ENCODE measurements around the gene PPP1R37.

The PPP1R37 gene

DNA sequence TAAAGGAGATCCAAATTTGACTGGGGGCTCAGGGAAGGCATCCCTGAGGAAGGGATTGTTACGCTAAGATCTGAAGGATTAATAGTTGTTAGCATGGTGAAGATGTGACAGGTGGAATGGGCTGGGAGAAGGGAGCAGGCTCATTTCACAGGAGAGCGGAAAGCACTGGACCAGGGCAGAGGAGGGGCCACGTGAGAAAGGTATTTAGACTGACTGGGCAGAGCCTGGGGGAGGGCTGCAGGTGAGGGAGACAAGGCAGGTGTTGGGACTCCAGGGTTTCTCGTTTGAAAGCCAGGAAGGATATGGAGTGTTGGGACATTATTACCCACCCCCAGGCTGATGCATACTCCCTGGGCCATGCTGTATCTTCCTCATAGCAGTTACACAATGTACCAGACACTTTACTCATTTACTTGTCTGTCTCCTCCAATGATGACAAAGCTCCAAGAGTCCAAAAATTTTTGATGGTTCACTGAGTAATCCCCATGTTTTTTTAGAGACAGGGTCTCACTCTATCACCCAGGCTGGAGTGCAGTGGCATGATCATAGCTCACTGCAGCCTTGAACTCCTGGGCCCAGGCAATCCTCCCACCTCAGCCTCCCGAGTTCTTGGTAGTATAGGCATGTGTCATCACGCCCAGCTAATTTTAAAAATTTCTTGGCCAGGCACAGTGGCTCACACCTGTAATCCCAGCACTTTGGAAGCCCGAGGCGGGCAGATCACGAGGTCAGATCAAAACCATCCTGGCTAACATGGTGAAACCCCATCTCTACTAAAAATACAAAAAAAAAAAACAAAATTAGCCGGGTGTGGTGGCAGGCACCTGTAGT, 82.8 kb downstream of the PPP1R37 start:
- no peak for DNase-seq

DNA sequence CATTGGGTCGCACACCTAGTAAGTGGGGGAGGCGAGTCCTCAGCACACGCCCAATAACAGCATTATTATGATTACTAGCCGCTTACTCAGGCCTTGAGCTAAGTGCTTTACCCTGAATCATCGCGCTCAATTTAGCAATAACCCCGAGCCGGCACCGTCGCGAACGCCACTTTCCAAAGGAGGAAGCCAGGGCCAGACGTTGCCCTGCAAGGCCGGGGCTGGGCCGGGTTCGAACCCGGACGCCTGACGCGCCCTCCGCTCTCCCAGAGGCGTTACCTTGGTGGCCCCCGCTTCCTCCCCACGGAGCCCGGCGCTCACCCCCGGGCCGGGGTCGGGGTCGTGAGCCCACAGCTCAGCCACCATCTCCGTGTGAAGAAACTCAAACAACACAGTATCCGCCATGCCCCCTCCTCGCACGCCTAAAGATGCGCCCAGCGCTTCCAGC, 84.9 kb downstream of the PPP1R37 start, which contains the start of gene TRAPPC6A:
Gene TRAPPC6A, minus strand, starts transcription at position 421 of the 445 bp plus-strand sequence. Its CDS starts 19 bp downstream, at position 402.
- DNase-seq, result no peak

DNA sequence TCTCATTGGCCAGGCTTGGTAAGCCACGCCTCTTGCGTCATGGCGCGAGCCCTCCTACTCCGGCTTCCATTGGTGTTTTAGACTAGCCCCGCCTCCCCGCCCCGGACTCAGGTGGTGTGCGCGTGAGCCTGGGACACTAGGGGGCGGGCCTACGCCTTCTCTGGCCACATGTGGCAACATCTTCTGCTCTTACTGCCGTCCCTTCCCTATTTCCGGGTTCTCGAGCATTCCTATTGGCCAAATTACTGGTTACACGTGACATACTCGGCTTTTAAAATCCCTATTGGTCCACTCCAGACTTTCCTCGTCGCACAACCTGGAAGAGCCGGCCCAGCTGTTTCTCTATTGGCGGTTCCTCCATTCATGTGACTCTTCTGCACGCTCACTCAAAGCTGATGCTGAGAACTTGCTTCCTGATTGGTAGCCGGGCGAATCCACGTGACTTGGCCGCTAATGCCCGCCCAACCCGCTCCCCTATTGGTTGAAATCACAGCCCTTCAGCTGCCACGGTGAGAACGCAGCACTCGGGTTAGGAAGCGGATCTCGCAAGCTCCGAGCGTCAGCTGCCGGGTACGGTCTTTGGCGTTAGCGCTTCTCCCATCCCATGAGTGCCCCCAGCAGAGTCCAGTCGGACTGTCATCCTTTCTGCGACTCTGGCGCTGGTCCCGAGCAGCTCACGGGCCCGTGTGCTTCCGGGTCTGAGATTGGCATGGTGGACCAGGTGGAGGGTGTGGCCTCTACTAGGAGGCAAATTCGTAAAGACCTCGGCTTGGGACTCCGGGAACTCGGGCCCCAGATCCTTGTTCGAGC, 85.5 kb downstream of the PPP1R37 start, which contains the start of gene BLOC1S3:
Gene BLOC1S3, plus strand, starts transcription at position 523 of the 810 bp plus-strand sequence. CDS start 513 bp downstream, outside the sequence.
- peak; percentile 100 for DNase-seq

DNA sequence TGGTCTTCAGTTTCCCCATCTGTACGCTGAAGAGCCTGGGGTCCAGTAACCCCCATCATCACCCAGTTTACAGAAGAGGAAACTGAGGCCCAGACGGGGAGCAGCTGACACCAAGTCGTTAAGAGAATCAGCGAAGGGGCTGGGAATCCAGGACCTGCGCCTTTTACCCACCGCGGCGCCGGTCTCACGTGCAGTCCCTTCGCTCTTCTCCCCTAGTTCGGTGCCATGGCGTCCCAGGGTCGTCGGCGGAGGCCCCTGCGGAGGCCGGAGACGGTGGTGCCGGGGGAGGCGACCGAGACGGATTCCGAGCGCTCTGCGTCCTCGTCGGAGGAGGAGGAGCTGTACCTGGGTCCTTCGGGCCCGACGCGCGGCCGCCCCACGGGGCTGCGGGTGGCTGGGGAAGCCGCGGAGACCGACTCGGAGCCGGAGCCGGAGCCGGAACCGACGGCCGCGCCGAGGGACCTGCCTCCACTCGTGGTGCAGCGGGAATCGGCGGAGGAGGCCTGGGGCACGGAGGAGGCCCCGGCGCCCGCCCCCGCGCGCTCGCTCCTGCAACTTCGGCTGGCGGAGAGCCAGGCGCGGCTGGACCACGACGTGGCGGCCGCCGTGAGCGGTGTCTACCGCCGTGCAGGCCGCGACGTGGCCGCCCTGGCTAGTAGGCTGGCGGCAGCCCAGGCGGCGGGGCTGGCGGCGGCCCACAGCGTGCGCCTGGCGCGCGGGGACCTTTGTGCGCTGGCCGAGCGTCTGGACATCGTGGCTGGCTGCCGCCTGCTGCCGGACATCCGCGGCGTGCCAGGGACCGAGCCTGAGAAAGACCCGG, 86.3 kb downstream of the PPP1R37 start:
- peak in 1 of 2 experiments; percentile 25 for DNase-seq

DNA sequence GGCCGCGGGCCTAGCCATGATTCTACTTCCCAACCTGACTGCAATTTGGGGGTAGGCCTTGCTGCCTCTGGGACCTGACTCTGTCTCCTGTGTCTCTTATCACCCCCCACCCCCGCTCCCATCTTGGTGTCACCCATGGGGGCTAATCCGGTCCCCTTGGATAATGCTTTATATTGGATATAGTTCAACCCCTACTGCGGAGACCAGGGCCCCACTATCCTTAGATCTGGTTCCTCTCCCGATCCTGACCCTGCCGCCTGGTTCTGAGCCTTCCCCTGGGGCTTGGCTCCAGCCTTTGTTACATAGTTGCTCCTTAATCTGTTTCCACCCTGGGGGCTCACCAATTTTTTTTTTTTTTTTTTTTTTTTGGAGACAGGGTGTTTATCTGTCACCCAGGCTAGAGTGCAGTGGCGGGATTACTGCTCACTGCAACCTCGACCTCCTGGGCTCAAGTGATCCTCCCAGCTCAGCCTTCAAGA, 87.0 kb downstream of the PPP1R37 start:
- no peak for DNase-seq

DNA sequence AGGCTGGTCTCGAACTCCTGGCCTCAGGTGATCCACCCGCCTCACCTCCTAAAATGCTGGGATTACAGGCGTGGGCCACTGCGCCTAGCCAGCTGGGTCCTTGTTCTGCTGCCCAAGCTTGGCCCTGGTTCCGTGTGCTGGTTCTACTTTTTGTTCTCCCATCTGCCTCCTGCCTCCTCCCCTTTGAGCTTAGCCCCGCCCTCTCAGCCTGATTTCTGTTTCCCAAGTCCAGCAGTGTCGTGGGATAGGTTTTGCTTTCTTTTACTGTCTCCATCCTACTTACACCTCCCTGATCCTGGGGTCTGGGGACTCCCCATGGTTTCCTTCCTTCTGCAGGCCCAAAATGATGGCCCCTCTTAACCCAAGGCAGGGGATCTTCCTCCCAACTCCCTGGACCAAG, 88.0 kb downstream of the PPP1R37 start:
- no peak for DNase-seq

DNA sequence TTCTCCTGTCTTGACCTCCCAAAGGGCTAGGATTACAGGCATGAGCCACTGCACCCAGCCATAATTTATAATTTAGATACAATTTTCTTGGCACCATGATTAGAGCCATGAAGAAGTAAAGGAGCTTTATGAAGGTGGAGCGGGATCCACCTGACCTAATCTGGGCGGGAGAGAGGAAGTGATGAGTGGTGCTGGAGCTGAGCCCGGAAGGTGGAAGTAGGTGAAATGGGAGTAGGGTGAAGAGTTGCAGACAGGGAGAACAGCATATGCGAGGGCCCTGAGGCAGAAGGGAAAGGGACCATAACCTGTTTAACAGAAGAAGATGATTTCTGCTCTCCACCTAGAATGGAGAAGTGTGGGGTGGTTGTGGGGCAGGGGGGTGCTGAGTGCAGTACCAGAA, 89.8 kb downstream of the PPP1R37 start:
- DNase-seq, result no peak

DNA sequence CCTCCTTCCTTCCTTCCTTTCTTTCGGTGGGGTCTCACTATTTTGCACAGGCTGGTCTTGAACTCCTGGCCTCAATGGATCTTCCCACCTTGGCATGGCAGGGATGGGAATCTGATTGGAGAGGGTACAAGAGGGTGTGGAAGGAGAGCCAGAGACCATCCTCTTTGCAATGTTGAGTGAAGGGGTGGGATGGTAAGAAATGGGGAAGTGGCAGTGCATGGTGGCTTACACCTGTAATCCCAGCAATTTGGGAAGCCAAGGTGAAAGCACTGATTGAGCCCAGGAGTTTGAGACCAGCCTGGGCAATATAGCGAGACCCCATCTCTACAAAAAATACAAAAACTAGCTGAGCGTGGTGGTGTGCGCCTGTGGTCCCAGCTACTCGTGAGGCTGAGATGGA, 91.1 kb downstream of the PPP1R37 start:
- DNase-seq, result no peak

DNA sequence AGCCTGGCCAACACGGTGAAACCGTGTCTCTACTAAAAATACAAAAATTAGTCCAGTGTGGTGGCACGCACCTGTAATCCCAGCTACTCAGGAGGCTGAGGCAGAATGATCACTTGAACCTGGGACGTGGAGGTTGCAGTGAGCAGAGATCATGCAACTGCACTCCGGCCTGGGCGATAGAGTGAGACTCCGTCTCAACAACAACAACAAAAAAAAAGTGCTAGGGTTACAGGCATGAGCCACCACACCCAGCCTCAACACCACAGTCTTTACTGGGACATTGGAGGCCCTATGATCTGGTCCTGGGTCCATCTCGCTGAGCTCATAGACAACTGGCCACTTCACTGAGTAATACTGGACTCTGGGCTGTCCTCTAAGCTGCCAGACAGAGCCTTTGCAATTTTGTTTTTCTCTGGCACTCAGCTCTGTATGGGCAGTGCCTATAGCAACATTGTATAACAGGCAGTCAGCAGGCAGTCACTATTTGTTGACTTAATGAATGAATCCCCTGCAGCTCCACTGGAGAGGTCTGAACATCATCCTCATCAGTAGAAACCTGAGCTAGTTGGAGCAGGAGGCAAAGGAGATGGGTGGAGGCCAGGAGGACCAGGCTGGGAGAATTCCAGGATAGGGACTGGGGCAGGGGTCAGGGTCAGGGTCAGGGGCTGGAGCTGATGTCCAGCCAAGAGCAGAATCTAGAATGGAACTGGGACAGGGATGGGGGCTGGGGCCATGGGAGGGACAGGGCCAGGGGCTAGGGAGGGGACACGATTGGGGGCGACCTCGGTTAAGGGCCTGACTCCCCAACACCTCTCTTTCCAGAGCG, 93.7 kb downstream of the PPP1R37 start:
- no peak for DNase-seq

DNA sequence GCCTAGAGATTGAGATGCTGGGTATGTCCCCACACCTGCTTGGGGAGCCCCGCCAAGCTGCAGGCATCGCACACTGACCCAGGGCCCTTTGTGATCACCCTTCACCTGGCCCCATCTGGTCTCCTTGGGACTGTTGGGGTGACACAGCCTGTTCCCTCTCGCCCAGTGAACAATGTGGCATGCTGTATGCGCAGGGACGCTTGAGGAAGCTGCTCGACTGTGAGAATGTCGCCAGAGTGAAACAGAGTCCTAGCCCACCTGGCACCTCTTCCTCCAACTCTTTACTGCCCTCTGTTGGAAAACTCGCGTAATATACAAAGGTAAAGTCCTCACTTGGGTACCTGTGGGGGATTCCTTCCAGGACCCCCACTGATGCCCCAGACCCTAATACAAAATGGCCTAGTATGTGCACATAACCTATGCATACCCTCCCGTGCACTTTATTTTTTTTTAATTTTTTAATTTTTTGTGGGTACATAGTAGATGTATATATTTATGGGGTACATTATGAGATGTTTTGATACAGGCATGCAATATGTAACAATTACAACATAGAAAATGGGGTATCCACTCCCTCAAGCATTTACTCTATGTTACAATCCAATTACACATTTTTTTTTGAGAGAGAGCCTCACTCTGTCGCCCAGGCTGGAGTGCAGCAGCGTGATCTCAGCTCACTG, 94.6 kb downstream of the PPP1R37 start:
- no peak for DNase-seq

DNA sequence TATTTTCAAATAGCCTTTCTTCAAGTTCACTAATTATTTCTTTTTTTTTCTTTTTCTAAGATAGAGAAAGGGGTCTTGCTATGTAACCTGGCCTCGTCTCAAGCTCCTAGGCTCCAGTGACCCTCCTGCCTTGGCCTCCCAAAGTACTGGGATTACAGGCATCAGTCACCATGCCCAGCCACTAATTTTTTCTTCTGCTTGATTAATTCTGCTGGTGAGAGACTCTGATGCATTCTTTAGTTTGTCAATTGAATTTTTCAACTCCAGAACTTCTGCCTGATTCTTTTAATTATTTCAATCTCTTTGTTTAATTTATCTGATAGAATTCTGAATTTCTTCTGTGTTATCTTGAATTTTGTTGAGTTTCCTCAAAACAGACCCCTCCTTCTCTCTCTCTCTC, 97.0 kb downstream of the PPP1R37 start:
- DNase-seq, result no peak

DNA sequence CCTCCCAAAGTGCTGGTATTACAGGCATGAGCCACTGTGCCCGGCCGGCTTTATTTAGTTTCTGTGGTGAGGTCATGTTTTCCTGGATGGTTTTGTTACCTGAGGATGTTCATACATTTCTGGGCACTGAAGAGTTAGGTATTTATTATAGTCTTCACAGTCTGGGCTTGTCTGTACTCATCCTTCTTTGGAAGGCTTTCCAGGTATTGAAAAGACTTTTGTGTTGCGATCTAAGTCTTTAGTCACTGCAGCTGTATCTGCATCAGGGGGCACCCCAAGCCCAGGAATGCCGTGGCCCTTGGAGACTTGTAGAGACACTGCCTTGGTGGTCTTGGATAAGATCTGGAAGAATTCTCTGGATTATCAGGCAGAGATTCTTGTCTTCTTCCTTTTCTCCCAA, 98.4 kb downstream of the PPP1R37 start:
- no peak for DNase-seq

DNA sequence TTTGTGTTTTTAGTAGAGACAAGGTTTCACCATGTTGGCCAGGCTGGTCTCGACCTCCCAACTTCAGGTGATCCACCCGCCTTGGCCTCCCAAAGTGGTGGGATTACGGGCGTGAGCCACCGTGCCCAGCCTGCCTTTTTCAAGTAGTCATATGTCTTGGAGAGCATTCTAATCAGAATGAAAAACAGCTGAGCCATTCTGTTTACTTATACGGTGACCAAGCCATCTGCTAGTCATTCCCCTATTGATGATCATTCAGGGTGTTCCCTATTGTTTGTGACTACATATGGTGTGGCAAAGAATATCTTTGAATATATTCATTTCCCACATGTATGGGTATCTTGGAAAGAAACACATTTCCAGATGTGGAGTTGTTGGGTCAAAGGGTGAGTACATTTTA, 102.8 kb downstream of the PPP1R37 start:
- DNase-seq, result no peak
